HG03558 (cell line): ENCODE measurements around the gene DDX4.

Source experiments
- ATAC-seq: cut with Tn5 transposase; IDR thresholded peaks from one replicate; pipeline ENCODE4 v1.9.1; 2021; ENCODE audit warnings: moderate number of reproducible peaks; ENCODE audit not compliant: unreplicated experiment; ENCODE audit errors: extremely low read depth

DDX4 gene

DNA sequence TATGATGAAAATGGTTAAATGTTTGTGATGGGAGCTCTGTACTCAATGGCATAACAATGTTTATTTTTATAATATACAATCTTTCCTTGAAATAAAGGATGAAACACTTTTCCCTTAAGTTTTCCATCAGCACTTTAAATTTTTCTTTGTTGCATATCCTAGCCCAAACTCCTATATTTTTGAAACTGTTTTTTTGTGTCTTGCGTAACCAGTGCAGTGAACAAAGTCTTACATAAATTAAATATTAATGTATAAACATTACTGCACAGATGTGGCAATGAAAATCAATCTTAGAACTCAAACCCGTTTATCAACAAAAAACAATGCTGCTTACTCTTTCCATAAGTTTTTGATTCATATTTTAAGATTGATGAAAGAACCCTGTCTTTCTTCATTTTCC is 79.2 kb downstream of the DDX4 start:
- ATAC-seq: no peak

DNA sequence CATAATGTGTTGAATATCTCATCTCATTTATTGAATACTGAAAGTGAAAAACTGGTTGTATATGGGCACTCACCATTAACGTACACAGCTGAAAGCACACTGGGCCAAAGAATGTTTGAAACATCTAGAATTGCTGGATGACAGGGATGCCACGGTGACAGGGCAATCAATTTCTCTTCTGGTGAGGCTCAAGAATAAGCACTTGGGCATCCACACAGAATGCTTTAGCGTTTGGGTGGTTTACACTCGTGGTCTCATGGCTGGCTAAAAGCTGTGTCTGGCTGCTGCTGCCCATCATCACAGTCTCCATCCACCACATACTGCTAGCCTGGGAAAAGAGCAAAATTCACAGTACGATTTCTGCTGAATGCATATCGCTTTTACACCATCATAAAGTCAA is 82.6 kb downstream of the DDX4 start:
- no peak for ATAC-seq

DNA sequence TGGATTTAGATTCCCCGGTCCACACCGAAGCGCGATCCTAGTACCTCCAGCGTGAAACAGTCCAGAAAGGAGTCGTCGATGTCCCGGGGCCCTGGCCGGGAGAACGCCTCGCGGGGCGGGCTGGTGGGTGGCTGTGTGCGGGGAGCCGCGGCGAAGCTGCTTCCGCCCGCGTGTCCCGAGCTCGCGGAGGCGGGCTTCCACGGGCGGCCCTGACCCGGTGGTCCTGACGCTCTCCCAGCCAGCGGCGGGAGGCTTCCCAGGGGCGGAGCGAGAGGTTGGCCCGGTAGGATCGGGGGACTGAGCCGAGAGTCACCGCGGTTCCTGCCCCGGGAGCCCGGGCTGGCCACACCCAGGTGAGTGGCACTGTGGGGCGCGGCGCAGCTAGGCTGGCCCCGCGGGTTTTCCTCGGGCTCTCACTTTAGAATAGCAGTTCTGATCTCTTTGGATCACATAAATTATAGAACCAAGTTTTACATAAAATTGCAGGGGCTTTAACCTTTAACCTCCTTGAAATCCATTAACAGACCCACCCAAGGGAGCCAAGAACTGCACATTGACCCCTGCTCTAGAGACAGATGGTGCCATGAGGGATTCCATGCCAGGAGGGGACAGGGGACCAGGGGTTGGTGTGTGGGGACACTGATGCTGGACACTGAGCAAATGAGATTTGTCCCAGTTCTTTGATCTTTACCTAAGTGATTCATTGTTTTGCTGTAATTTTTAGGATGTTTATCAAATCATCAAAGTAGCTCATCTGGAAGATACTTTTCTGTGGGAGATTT is 84.1 kb downstream of the DDX4 start:
- ATAC-seq: no peak

DNA sequence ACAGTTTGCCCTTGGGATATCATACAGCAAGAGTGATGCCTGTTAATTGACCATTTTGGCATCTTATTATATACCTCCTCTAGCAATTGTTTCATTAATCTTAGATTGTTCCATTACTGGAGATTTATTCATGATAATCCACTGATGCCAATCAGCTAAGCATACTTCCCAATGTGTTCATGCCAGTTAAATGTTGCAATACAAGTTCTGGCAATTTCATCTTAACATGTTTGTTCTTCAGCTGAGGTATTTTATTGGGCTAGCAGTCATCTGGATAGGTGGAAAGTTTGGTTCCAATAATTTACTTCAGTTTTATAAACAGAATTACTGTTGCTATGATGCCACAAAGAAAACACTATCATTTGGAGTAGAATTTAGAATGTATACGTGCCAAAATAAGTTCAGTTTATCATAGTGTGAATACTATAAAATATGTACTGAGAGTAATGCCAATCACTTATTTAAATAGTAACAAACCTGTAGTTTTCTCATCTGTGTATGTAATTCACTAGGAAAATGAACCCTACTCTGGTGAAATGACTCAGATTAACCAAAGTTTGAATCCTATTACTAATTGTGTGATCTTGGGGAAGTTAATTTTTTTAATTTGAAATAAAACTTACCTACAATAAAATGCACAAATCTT is 85.4 kb downstream of the DDX4 start:
- no peak for ATAC-seq

DNA sequence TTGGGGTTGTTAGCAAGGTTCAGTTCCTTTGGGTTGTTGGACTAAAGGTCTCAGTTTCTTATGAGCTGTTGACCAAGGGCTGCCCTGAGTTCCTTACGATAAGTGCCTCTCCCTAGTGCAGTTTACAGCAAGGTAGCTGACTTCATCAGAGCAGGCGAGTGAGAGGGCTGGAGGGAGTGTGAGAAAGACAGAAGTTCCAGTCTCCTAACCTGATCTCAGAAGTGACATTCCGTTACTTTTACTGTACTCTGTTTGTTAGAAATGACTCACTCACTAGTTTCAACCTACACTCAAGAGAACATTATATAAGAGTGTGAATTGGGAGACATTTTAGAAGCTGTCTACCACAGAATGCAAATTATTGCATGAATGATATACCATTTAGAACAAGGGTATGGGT is 92.1 kb downstream of the DDX4 start:
- no peak for ATAC-seq

DNA sequence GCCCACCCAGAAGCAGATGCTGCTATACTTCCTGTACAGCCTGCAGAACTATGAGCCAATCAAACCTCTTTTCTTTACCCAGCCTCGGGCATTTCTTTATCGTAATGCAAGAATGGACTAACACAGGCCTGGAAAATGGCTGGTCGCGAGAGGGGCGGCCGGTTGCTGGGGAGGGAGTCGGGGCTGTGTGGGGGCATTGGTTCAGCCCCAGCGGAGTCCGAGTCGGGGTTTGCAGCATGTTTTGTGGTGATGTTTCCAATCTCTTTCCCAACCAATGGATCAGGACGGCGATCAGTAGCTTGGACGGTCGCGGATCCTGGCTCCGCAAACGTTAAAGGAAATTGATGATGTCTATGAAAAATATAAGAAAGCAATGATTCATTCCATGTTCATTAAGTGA is 94.6 kb downstream of the DDX4 start:
- ATAC-seq: no peak

DNA sequence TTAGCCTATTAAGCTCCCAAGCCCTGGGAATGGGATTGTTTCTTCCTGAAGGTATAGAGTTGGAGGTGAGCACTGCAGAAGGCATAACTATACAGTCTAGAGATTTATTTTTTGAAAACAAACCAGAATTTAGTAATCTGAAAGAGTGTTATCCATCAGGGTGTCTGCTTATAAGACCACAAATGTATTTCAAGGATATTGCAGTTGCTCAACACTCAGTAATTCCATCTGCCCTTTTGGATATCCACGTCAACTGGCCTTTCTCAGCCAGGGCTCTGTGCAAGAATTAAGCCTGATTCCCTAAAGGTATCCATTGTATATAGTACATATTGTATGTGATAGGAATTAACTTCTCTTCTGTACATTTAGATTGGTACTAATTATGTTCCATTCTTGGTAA is 98.3 kb downstream of the DDX4 start:
- no peak for ATAC-seq

DNA sequence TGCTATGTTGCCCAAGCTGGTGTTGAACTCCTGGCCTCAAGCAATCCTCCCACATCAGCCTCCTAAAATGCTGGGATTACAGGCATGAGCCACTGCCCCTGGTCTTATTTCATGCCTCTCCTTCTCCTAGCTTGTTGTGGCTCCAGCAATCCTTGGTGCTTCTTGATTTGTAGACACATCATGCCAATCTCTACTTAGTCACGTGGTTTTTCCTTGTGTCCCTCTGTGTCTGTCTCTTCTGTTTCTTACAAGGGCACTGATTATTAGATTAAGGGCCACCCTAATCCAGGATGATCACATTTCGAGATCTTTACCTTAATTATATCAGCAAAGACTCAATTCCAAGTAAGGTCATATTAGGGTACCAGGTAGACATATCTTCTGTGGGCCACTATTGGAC is 104.1 kb downstream of the DDX4 start:
- no peak for ATAC-seq

DNA sequence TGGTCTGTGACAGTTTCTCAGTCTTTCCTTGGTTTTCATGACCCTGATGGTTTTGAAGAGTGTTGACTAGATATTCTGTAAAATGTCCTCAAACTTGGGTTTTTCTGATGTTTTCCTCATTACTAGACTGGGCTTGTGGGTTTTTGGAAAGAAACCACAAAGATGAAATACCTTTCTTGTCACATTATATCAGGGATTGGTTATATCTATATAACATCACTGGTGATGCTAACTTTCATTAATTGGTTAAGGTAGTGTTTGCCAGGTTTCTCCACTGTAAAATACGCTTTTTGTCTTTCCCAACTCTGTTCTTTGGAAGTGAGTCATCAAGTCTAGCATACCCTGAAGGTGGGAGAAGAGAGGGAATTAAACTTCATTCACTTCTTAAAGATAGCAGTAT is 110.0 kb downstream of the DDX4 start:
- ATAC-seq: no peak

DNA sequence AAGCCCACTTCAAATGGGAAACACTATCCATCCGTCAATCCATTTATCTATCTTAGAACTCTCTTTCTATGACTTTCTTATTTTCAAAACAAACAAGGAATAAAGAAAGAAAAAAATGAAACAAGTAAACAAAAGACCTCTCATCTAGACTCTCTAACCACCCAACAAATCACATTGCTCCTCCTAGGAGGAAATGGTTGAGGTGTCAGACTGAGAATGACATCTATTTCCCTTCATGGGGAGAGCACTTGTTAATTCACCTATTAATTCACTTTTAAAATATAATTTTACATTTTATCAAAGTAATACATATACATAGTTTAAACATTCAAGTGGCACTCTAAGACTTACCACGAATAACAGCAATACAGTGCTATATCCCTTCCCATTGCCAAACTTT is 110.9 kb downstream of the DDX4 start:
- no peak for ATAC-seq

DNA sequence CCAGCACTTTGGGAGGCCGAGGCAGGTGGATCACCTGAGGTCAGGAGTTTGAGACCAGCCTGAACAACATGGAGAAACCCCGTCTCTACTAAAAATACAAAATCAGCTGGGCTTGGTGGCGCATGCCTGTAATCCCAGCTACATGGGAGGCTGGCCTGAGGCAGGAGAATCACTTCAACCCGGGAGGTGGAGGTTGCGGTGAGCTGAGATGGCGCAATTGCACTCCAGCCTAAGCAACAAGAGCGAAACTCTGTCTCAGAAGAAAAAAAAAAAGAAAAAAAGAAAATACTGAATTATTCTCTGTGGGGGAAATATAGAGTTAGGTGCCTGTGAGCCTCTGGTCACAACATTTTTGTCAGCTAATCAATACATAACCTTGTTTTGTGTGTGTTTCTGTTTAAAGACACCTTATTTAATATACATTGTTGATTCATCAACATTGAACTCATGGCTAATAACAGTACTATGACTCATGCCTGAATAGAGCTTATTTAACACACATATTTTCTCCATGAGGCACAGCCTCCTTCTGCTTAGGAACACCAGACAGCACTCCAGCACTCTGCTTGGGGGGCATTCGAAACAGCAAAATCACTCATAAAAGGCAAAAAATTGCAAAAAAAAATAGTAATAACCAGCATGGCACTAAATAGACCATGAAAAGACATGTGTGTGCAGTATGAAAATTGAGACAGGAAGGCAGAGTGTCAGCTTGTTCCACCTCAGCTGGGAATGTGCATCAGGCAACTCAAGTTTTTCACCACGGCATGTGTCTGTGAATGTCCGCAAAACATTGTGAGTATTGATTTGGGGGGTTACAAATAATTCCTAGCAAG is 113.2 kb downstream of the DDX4 start, which contains the start of gene IL31RA:
TSS of gene IL31RA (plus strand) at position 519 of the 836 bp plus-strand sequence. CDS start at position 733, 214 bp downstream.
- ATAC-seq: no peak

DNA sequence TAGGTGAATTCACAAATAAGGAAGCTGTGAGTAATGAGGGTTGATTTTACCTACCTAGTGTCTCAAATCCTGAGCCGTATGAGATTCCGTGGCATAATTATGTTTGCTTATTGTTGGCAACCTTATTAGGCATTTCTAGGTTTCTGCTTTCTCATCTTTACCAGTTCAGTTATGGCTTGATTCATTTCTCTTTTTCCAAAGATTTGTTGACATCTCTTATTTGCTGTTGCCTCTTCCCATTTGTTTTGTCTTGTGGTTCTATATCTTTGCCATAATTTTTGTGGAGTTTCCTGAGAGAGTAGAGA is 113.8 kb downstream of the DDX4 start:
- no peak for ATAC-seq

DNA sequence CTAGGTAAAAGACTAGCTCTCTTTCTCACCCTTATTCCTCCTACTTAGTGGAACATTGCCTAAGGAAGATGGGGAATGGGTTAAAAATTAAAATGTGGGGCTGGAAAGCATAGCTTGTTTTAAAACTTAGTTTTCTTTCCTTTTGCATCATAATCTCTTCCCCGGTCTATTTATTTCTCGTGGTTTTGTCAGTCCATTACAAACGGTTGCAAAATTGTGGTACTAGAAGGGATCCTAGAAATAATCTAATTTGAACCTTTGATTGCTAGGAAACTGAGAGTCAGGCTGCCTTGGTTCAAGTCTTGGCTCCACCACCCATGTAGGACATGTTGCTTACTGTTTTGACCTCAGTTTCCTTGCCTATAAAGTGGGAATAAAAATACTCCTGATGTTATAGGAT is 114.6 kb downstream of the DDX4 start:
- ATAC-seq: no peak

DNA sequence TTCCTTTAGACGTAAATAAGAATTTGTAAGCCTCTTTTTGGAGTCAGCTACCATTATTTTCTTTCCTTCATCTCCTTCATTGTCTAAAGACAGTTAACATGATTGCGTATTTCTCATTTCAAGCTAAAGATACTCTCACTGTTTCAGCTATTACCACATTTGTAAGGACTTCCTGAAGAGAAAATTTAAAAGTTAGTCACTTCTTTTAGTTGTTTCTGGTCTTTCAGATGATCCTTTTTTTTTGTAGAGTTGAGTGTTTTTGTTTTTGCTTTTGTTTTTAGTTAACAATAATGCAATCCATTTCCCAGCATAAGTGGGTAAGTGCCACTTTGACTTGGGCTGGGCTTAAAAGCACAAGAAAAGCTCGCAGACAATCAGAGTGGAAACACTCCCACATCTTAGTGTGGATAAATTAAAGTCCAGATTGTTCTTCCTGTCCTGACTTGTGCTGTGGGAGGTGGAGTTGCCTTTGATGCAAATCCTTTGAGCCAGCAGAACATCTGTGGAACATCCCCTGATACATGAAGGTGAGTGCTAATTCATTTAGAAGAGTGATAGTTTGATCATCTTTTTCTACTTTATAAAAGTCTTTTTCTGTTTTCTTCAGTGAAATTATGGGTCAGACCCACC is 115.3 kb downstream of the DDX4 start:
- no peak for ATAC-seq

DNA sequence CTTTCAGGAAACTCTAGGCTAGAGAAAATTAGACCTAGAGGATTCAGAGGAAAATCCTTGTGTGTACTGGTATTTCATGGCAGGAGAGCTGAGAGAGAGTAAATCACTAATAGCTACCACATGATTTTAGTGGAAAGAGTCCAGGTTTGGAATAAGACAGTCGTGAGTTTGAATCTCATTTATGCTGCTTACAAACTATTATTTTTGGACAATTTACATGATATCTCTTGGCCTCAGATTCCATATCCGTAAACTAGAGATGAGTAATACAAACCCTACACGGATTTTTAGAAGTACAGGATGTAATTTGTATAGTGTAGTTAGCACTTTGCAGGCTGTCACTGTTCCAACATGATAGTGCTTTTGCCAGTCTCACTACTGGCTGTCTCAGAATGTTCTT is 116.0 kb downstream of the DDX4 start:
- ATAC-seq: no peak

DNA sequence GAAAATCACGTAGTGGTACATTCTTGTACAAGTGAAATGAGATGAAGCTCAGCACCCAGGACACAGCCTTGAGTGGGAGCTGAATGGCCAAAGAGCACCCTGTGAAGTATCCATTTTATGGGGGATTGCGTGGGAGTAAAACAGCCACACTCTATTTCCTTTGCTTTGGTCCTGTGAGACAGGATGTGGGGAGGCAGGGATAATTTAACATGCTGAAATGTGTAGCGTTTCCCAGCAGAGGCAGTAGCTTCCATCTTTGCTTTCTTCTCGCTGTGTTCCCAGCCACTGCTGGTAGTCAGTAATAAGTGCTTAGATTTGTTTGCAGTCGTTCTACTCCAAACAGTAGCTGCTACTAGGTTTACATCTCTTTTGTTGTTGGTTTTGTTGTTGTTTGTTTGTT is 117.6 kb downstream of the DDX4 start:
- no peak for ATAC-seq

DNA sequence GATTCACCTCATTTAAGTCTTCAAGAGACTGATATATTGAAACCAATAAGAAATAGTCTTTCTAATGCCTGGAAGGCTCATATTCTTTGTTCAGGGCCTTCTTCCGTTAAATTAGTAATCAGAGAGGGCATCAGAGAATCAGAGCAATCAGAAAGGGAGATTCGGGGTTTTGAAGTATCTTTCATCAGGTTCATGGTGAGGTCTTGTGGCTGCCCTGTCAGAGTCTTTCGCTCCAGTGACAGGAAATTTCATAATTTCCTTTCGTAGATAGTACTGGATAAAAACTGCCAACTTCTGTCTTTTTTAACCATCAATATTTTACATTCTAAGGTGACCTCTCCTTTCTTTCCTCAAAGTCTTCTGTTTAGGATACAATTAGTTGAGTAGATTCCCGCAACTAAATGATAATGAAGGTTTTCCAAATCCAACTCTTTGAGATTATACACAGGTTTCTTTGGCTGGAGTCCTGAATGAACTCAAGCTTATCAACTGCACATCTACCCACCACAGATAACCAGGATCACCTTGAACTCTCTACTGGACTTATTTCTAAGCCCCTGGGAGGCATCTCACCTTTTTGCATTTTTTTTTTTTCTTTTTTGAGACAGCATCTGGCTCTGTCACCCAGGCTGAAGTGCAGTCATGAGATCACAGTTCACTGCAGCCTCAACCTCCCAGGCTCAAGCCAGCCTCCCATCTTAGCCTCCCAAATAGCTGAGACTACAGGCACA is 118.8 kb downstream of the DDX4 start:
- ATAC-seq: no peak

DNA sequence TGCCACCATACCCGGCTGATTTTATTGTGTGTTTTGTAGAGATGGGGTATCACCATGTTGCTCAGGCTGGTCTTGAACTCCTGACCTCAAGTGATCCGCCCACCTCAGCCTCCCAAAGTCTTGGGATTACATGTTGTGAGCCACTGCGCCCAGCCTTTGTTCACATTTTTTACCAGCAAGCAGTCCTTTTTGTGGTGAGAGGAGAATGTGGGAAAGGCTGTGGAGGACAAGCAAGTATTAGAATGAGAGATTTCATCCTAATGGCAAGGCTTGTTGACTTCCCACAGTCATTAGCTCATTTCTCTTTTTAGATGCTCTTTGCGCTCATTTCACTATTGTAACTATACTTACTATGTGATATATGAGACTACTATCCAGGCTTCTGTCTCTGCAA is 119.4 kb downstream of the DDX4 start:
- ATAC-seq: no peak

DNA sequence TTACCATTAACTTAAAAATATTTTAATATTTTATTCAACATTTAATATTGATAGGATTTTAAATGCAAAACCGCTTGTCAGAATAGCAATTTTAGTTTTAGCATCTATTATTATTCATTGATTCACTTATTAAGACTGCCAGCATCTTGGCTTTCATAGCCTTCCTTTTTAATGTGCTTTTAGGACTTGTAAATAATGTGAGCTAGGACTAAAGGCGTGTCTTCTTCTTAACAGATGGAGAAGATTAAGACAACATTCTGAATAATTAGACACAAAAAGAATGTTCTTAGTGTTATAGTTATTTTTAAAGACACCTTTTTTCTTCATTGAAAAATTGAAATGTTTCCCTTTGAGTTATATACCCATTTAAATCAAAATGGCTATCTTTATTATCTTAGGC is 120.2 kb downstream of the DDX4 start:
- no peak for ATAC-seq

DNA sequence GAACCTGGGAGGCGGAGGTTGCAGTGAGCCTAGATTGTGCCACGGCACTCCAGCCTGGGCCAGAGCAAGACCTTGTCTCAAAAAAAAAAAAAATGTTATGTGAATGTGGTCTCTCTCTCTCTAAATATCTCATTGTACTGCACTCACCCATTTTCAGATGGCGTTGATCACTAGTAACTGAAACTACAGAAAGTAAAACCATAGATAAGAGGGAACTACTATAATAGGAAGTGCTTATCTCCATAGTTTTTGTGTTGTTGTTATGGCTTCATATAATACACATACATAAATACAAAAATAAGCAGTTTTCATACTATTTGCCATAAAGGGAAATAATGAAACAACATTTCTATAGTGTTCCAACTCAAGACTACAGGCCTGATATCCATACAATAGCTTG is 122.4 kb downstream of the DDX4 start:
- ATAC-seq: no peak
